CD4-positive, alpha-beta T cell treated with Interleukin-10 for 1 hour (primary cell): Measurements from ENCODE around the gene CYP1A1.
"Not testable (repeated sequence)": the region's sequence is repeated elsewhere in the genome, so short reads cannot be mapped to it uniquely, and the experiment has no call there.

ENCODE experiments used
- DNase-seq: peaks from one replicate; pipeline ENCODE4 v3.0.0-alpha.2; 2020

Gene CYP1A1

GRCh38 chr15:74733269-74733668 is 7.9 kb upstream of the CYP1A1 start:
- no peak for DNase-seq

GRCh38 chr15:74732846-74733245 is 7.5 kb upstream of the CYP1A1 start:
- DNase-seq: no peak

GRCh38 chr15:74730619-74731316 is 5.4 kb upstream of the CYP1A1 start:
- DNase-seq: no peak

- DNase-seq: not testable (repeated sequence)
These were observed 4.0 kb upstream of the CYP1A1 start for GRCh38 chr15:74729372-74729771.

GRCh38 chr15:74728699-74729098 is 3.4 kb upstream of the CYP1A1 start:
- DNase-seq: not testable (repeated sequence)

- DNase-seq: no peak
These were observed 2.4 kb upstream of the CYP1A1 start for GRCh38 chr15:74727727-74728126.

GRCh38 chr15:74726774-74727164 is 1.4 kb upstream of the CYP1A1 start:
- DNase-seq: no peak

- DNase-seq: peak; percentile 32
These were observed 781 bp upstream of the CYP1A1 start for GRCh38 chr15:74725845-74726773.

- no peak for DNase-seq
These were observed 631 bp downstream of the CYP1A1 start for GRCh38 chr15:74724570-74725224.

GRCh38 chr15:74723754-74724334 is 1.5 kb downstream of the CYP1A1 start:
- peak; percentile 39 for DNase-seq

GRCh38 chr15:74723187-74723586 is 2.1 kb downstream of the CYP1A1 start:
- no peak for DNase-seq

- DNase-seq: no peak
These were observed 2.7 kb downstream of the CYP1A1 start for GRCh38 chr15:74722591-74722990.

- no peak for DNase-seq
These were observed 8.7 kb downstream of the CYP1A1 start for GRCh38 chr15:74716651-74717050.

- no peak for DNase-seq
These were observed 13.0 kb downstream of the CYP1A1 start for GRCh38 chr15:74712311-74712710.

GRCh38 chr15:74710319-74711094 is 14.8 kb downstream of the CYP1A1 start:
- no peak for DNase-seq

GRCh38 chr15:74709892-74710291 is 15.4 kb downstream of the CYP1A1 start:
- DNase-seq: no peak

- no peak for DNase-seq
These were observed 16.3 kb downstream of the CYP1A1 start for GRCh38 chr15:74709011-74709410.

- DNase-seq: no peak
These were observed 28.5 kb downstream of the CYP1A1 start for GRCh38 chr15:74696808-74697207.

GRCh38 chr15:74696398-74696729 is 29.0 kb downstream of the CYP1A1 start:
- DNase-seq: no peak

GRCh38 chr15:74695597-74696397 is 29.5 kb downstream of the CYP1A1 start, which contains the start of gene EDC3:
EDC3 (minus strand) TSS chr15:74696024; CDS start chr15:74675124, 20,900 bp downstream.
- peak; percentile 86 for DNase-seq

GRCh38 chr15:74692327-74692726 is 33.0 kb downstream of the CYP1A1 start:
- no peak for DNase-seq
